DND-41 (cell line): ENCODE data around the gene CMTM7.
"Not testable (repeated sequence)": the region's sequence is repeated elsewhere in the genome, so short reads cannot be mapped to it uniquely, and the experiment has no call there.

Experiments used
- ATAC-seq: fragments of 200-7000 bp; cut with Tn5 transposase; 3 replicates; pipeline ENCODE4 v1.9.1; 2021; ENCODE audit warnings: low read depth; ENCODE audit not compliant: insufficient read depth
- DNase-seq: peaks from one replicate; pipeline ENCODE4 v3.0.0-alpha.2; 2020
- H2AFZ ChIP-seq: 2 replicates; pipeline ENCODE4 v1.6.0; 2012; ENCODE audit warnings: low read depth, low read length
- H3K27ac ChIP-seq: 2 replicates; pipeline ENCODE4 v1.5.1; 2012; ENCODE audit warnings: low read length, inconsistent platforms
- H3K27me3 ChIP-seq: fragments of 200-600 bp; sonication (generic); 2 replicates; pipeline ENCODE4 v1.6.0; 2012; ENCODE audit warnings: low read length, mild to moderate bottlenecking, inconsistent platforms; ENCODE audit not compliant: insufficient read depth, poor library complexity
- H3K36me3 ChIP-seq: 2 replicates; pipeline ENCODE4 v1.5.1; 2012; ENCODE audit warnings: low read length, inconsistent platforms; ENCODE audit not compliant: insufficient read depth
- H3K4me1 ChIP-seq: 2 replicates; pipeline ENCODE4 v1.5.1; 2012; ENCODE audit warnings: mild to moderate bottlenecking, low read length; ENCODE audit not compliant: insufficient read depth
- H3K4me2 ChIP-seq: 2 replicates; pipeline ENCODE4 v1.6.0; 2012; ENCODE audit warnings: mild to moderate bottlenecking, moderate library complexity, low read length, inconsistent platforms; ENCODE audit not compliant: insufficient read depth
- H3K4me3 ChIP-seq, 2 experiments: fragments of 200-600 bp in 1 of 2; shearing (Covaris generic) in 1 of 2; 2 replicates each; pipeline ENCODE4 v1.5.1; 2012 to 2016; ENCODE audit warnings: inconsistent platforms in 2 of 2, low read length in 2 of 2, mild to moderate bottlenecking in 2 of 2, low read depth in 1 of 2, moderate library complexity in 1 of 2
- H3K79me2 ChIP-seq: 2 replicates; pipeline ENCODE4 v1.6.0; 2012; ENCODE audit warnings: low read length, inconsistent platforms; ENCODE audit not compliant: insufficient read depth
- H3K9ac ChIP-seq: 2 replicates; pipeline ENCODE4 v1.6.0; 2012; ENCODE audit warnings: low read depth, mild to moderate bottlenecking, inconsistent platforms, low read length, moderate library complexity
- H3K9me3 ChIP-seq: 2 replicates; pipeline ENCODE4 v1.5.1; 2012; ENCODE audit warnings: low read length, moderate library complexity, mild to moderate bottlenecking, inconsistent platforms; ENCODE audit not compliant: insufficient read depth, severe bottlenecking
- H4K20me1 ChIP-seq: 2 replicates; pipeline ENCODE4 v1.6.0; 2012; ENCODE audit warnings: low read length; ENCODE audit not compliant: insufficient read depth
- CTCF ChIP-seq: IDR thresholded peaks from 2 replicates; pipeline ENCODE4 v1.5.1; 2012; ENCODE audit warnings: borderline replicate concordance, low read length, moderate library complexity, mild to moderate bottlenecking; ENCODE audit not compliant: poor library complexity, severe bottlenecking; ENCODE audit errors: extremely low read depth
- EZH2 ChIP-seq: IDR thresholded peaks from 3 replicates; pipeline ENCODE4 v1.6.1; 2012; ENCODE audit warnings: borderline replicate concordance, low read depth, mild to moderate bottlenecking, moderate library complexity, low read length, inconsistent platforms; ENCODE audit not compliant: severe bottlenecking

Gene CMTM7

DNA sequence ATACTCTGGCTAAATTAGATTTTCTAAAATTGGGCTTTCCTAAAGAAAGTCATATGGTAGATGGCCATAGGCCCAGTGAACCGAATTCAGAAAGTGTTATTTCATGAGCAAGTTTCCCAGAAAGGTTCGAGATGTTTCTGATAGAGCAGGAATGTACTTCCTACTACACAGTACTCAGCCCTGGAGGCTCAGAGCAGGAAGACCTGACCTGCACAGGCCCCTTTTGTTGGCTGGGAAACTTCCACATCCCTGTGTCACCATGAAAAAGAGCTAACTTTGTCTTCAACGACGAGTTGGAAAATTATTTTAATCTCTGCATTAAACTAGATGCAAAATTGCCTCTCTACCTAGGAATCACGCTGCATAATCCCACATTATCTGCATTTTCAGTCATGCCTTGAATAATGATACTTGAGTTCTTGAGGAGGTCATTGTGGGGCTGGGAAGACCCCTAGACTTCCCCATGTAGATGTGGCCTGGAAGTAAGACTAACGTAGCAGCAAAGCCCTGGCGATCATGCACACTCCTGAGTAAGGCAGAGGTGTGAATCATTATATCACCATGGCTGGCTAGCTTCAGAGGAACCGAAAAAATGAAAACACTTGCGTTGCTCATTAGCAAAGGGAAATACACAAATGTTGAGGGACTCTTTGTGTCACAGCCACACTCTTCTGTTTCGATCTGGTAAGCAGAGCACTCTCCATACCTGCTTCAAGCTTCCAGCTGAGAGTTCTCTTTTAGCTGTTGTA is 47.1 kb downstream of the CMTM7 start:
- Histone ChIP-seq H3K4me3 (no peak overlapping the region), H3K79me2 (peaks cover 39% of the 10 kb centered on the region), H3K27ac (0 out of 2 replicates have a peak overlapping the region, but pooled peaks have one; percentile 23), H3K9me3 (no peaks in the 10 kb centered on the region), H4K20me1 (no peaks in the 10 kb centered on the region), H3K4me1 (peaks cover 20% of the 10 kb centered on the region), H3K9ac (no peak overlapping the region), H3K36me3 (0 out of 2 replicates have a peak, but pooled peaks cover 4% of the 10 kb centered on the region), H3K4me2 (no peak overlapping the region), H2AFZ (no peak overlapping the region), H3K27me3 (no peaks in the 10 kb centered on the region)
- no peak for TF ChIP-seq CTCF
- TF ChIP-seq EZH2, result no peak
- DNase-seq, result no peak
- ATAC-seq, result no peak

DNA sequence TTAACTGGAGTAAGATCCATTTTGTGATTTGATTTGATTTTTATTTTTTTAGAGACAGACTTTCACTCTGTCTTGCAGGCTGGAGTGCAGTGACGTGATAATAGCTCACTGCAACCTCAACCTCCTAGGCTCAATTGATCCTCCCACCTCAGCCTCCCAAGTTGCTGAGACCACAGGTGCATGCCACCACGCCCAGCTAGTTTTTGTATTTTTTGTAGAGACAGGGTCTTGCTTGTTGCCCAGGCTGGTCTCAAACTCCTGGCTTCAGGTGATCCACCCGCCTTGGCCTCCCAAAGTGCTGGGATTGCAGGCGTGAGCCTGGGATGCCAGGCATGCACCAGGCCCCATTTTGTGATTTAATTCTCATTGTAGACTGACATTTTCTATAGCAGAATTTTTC is 47.8 kb downstream of the CMTM7 start:
- ATAC-seq, H3K27me3 ChIP-seq, H3K4me3 ChIP-seq, H2AFZ ChIP-seq, H4K20me1 ChIP-seq, H3K9ac ChIP-seq, H3K27ac ChIP-seq, H3K36me3 ChIP-seq, H3K4me2 ChIP-seq, H3K9me3 ChIP-seq, DNase-seq: not testable (repeated sequence)
- peaks cover 20% of the 10 kb centered on the region for H3K4me1 ChIP-seq
- H3K79me2 ChIP-seq, result peaks cover 38% of the 10 kb centered on the region

DNA sequence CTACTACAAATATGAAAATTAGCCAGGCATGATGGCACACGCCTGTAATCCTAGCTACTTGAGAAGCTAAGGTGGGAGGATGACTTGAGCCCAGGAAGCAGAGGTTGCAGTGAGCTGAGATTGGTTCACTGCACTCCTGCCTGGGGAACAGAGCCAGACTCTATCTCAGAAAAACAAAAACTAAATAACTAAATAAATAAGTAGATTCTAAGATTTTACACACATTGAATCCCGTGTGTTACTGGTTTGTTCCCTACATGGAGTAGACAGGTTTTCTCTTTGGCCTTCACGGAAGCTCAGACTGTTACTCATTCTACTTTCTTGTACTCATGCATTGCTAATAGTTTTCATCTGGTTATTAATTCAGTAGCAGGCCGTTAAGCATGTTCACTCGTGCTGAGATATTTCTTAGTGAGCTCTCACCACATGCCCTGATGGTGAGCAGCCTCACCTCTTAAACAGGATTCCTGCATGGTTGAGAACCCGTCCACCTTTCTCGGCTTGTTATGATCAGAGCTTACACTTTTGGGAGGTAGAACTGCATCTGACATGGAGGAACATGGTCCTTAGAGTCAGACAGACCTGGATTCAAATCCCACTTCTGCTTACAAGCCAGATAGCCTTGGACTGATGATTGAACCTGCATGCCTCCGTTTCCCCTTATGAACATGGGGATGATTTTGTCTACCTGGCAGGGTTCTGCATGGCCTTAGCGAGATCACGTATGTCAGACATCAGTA is 49.1 kb downstream of the CMTM7 start:
- H3K9ac ChIP-seq, result no peak overlapping the region
- 0 out of 2 replicates have a peak, but pooled peaks cover 4% of the 10 kb centered on the region for H3K36me3 ChIP-seq
- no peak overlapping the region for H2AFZ ChIP-seq
- no peaks in the 10 kb centered on the region for H4K20me1 ChIP-seq
- ATAC-seq (no peak), DNase-seq (no peak)
- no peak for TF ChIP-seq EZH2
- no peak for TF ChIP-seq CTCF
- peaks cover 35% of the 10 kb centered on the region for H3K79me2 ChIP-seq
- H3K27me3 ChIP-seq, result no peaks in the 10 kb centered on the region
- H3K4me2 ChIP-seq, result no peak overlapping the region
- H3K4me1 ChIP-seq, result peaks cover 13% of the 10 kb centered on the region
- no peak overlapping the region for H3K4me3 ChIP-seq
- no peak overlapping the region for H3K27ac ChIP-seq
- no peaks in the 10 kb centered on the region for H3K9me3 ChIP-seq

GRCh38 chr3:32442766-32443165 is 51.1 kb downstream of the CMTM7 start:
- H3K9me3 ChIP-seq, result no peaks in the 10 kb centered on the region
- no peak overlapping the region for H3K4me3 ChIP-seq
- no peaks in the 10 kb centered on the region for H4K20me1 ChIP-seq
- H3K79me2 ChIP-seq, result peaks cover 29% of the 10 kb centered on the region
- ATAC-seq (no peak), DNase-seq (no peak)
- 0 out of 2 replicates have a peak, but pooled peaks cover 4% of the 10 kb centered on the region for H3K36me3 ChIP-seq
- H3K27me3 ChIP-seq, result no peaks in the 10 kb centered on the region
- no peak overlapping the region for H3K9ac ChIP-seq
- H2AFZ ChIP-seq, result no peak overlapping the region
- peaks cover 8% of the 10 kb centered on the region for H3K4me1 ChIP-seq
- no peak for TF ChIP-seq EZH2
- no peak for TF ChIP-seq CTCF
- no peak overlapping the region for H3K4me2 ChIP-seq
- H3K27ac ChIP-seq, result no peak overlapping the region
